Stimulated activated naive CD8-positive, alpha-beta T cell treated with anti-CD3 and anti-CD28 coated beads, Interleukin-15, Interleukin-2, amounts not matched to agents 100 ng/mL and 50 ng/mL, for 24 hours (primary cell): ENCODE results near the gene P2RY2.
A peak's percentile ranks its signal among the peaks of the same experiment; 100 is the strongest.

Experiments used
- H3K27ac Mint-ChIP-seq: one replicate; pipeline ENCODE4 v1.8.0; 2021; ENCODE audit warnings: mild to moderate bottlenecking, mixed read lengths
- H3K27me3 Mint-ChIP-seq: one replicate; pipeline ENCODE4 v1.8.0; 2021; ENCODE audit warnings: mixed read lengths
- H3K36me3 Mint-ChIP-seq: one replicate; pipeline ENCODE4 v1.8.0; 2021; ENCODE audit warnings: low read depth, mixed read lengths
- H3K4me1 Mint-ChIP-seq: one replicate; pipeline ENCODE4 v1.8.0; 2021; ENCODE audit warnings: low read depth, mixed read lengths
- H3K4me3 Mint-ChIP-seq: one replicate; pipeline ENCODE4 v1.8.0; 2021; ENCODE audit warnings: mild to moderate bottlenecking, mixed read lengths
- H3K9me3 Mint-ChIP-seq: one replicate; pipeline ENCODE4 v1.8.0; 2021; ENCODE audit warnings: mixed read lengths

P2RY2 gene

DNA sequence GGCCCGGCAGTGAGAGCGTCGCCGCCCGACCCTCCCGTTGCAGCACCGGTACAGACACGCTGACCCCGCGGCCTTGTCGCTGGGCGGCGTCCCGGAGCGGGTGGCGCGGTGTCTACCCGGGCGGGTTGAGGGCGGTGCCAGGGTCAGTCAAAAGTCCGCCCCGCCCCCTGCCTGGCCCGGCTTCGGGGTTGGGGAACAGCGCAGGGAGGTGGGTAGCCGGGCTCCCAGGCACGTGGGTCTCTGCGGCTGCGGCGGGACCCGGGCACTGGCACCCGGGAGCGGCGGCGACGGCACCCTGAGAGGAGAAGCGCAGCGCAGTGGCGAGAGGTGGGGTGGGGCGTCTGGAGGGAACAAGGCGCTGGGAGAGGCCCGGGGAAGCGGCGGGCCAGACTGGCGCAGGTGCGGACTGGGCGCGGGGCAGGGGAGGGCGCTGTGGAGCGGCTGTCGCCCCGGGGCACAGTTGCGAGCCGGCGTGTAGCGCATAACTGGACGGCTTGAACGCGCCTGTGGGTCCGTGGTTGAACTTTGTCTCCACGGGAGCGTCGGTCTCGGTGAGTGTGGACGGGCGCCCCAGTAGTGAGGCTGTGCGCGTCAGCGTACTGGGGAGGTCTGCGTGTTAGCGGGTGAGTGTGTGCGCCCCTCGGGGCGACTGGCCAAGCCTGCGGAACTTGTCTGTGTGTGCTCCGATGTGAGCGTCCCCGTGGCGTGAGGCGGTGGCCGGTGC lies at the start of gene P2RY2:
Gene P2RY2 (plus strand): TSS at position 176 of the 724 bp plus-strand sequence. CDS start 15,879 bp downstream, outside the sequence.
- H3K27ac Mint-ChIP-seq, result no peak within 1 kb of the TSS

DNA sequence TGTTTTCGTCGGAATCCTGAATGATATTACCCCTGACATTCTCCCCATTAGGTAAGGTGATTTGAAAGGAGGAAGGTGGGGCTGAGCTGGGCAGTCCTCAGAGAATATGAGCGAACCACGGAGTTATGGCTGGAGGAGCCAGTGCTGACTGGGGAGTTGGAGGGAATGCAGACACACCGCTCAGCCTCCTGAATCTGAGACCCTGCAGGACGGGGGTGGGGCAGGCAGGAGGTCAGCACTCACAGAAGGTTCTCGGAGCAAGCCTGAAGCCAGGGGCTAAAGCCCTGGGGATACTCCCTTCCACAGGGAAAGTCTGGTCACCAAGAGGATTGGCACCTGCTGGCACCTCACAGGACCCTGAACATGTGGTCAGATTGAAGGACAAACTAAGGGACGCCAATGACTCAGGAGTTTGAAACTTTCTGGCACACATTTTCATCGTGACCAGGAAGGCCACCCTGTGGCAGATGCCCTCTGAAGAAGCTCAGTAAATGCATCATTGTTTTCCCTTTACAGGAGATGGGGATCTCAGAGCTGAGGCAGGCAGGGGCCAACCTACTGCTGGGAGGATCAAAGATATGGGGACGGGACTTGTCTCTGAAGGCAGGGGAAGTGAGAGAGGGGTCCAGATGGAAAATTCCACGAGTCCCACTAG lies 49.0 kb upstream of the P2RY2 start:
- Mint-ChIP-seq H3K27ac (peak overlapping the region; percentile 54), H3K27me3 (no peaks in the 10 kb centered on the region), H3K9me3 (no peaks in the 10 kb centered on the region), H3K4me1 (peaks cover 10% of the 10 kb centered on the region), H3K4me3 (no peak overlapping the region), H3K36me3 (no peaks in the 10 kb centered on the region)

More for the DNA sequence above, at the start of gene P2RY2:
- H3K27me3 Mint-ChIP-seq, result peaks cover 23% of the 10 kb centered on the region
- H3K4me3 Mint-ChIP-seq, result peak within 1 kb of the TSS; percentile 43
- no peaks in the 10 kb centered on the region for H3K4me1 Mint-ChIP-seq
- no peaks in the 10 kb centered on the region for H3K9me3 Mint-ChIP-seq
- no peaks in the 10 kb centered on the region for H3K36me3 Mint-ChIP-seq

DNA sequence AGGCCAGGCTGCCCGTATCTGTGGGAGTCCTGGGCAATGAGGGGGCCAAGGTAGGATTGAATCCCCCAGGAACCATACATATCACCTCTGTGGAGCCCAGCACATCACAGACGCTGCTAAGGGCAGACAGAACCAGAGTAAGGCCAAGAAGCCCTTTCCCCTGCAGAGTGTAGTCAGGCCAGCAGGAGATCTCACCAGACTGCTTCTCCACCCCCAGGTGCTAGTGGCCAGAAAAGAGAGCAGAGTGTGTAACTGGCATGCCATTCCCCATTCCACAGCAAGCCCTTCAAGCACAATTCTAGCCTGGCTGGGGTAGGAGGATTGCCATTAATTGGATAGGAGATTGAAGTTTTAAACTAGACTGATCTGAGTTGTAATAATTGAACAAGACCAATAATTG lies 47.9 kb upstream of the P2RY2 start:
- Mint-ChIP-seq H3K4me1 (peaks cover 7% of the 10 kb centered on the region), H3K36me3 (no peaks in the 10 kb centered on the region), H3K4me3 (no peak overlapping the region), H3K27me3 (no peaks in the 10 kb centered on the region), H3K9me3 (no peaks in the 10 kb centered on the region), H3K27ac (no peak overlapping the region)

DNA sequence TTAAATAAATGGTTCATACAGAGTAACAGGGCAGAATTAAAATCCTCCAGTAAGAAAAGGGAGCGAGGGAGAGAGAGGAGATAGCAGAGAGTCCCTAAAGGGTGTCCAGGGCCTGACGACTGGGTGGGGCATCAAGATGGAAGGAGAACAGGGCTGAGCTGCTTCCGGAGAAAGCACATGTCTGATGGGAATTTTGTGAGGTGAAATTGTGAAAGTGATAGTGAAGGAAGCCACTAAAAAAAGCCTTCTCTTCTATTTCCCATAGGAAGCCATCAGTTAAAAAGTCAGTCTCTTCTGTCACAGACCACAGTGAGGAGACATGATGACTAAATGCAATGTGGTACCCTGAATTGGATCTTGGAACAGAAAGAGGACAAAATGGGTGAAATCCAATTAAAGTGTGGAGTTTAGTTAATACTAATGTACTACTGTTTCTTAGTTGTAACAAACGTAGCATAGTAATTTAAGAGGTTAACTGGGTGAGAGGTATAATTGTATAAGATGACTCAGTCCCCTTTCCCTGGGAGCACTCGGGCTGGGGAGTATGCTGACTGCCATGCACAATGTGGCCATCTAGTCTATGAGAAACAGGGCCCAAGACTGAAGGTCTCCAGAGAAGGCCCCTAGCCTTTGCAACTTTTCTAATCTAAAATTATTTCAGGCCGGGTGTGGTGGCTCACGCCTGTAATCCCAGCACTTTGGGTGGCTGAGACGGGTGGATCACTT lies 46.5 kb upstream of the P2RY2 start:
- H3K27me3 Mint-ChIP-seq, result no peaks in the 10 kb centered on the region

DNA sequence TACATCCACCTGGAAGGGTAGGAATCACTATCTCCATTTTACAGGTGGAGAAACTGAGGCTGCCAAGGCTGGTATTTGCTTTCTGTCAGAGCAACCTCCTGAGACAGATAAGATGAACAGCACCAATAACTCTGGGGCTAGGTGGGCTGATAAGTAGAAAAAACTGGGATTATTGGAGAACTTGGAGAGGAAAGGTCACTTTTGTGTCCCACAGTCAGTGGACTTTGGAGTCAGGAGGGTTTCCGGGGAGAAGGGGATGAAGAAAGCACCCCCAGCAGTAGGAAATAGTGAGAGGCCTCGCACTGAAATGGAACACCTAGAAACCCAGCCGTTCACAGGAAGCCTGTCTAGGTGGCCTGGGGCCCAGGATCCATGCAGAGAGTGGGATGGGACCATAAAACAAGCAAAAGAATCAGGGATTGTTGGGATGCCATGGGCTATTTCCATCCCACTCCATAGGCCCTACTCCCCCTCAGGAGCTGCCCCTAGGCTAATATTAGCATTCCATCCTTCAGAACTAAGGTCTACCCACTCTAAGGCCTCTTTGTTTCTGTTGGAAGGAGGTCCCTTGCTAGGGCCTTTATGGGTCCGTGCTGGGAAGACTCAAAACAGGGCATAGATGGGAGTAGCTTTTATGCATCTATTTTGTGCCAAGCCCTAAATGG lies 45.0 kb upstream of the P2RY2 start:
- H3K36me3 Mint-ChIP-seq, result no peaks in the 10 kb centered on the region
- H3K9me3 Mint-ChIP-seq, result no peaks in the 10 kb centered on the region
- peaks cover 12% of the 10 kb centered on the region for H3K4me1 Mint-ChIP-seq
- H3K27ac Mint-ChIP-seq, result no peak overlapping the region
- no peaks in the 10 kb centered on the region for H3K27me3 Mint-ChIP-seq
- no peak overlapping the region for H3K4me3 Mint-ChIP-seq

More for the DNA sequence above, 46.5 kb upstream of the P2RY2 start:
- Mint-ChIP-seq H3K4me1 (peaks cover 11% of the 10 kb centered on the region), H3K27ac (peak overlapping the region; percentile 66), H3K36me3 (no peaks in the 10 kb centered on the region), H3K9me3 (no peaks in the 10 kb centered on the region), H3K4me3 (no peak overlapping the region)

DNA sequence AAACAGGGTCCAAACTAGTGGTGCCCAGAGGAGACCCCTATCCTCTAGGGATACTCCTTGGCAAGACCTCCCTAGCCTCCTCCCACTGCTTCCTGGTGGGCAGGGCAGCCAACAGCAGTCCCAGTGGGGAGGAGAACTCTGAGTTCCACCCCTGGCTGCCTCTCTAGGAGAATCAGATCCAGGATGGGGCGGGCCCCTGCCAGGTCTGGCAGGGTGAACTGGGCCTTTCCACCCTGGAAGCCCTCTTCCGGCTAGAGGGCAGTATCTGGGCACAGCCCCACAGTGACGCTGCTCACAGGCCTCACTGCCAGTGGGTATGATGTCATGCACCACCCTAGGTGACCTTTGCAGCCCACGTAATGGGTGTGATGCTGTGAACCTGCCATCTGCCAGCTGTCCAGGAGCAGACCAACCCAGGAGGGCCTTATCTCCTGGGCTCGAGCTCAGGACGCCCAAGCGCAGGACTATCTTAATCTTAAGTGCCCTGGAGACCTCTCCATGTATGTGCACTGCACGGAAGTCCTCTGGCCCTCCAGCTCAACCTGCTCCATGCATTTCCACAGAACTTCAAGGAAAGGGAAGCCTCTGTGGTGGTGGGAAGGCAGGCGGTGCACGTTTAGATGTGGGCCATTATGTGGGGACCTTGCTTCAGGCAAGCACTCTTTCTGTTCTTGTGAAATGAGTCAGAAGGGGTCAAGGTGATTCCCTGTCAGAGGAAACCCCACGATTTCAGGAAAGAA lies 44.2 kb upstream of the P2RY2 start:
- Mint-ChIP-seq H3K4me1 (peaks cover 12% of the 10 kb centered on the region), H3K9me3 (no peaks in the 10 kb centered on the region), H3K27ac (no peak overlapping the region), H3K27me3 (no peaks in the 10 kb centered on the region), H3K36me3 (no peaks in the 10 kb centered on the region), H3K4me3 (no peak overlapping the region)

DNA sequence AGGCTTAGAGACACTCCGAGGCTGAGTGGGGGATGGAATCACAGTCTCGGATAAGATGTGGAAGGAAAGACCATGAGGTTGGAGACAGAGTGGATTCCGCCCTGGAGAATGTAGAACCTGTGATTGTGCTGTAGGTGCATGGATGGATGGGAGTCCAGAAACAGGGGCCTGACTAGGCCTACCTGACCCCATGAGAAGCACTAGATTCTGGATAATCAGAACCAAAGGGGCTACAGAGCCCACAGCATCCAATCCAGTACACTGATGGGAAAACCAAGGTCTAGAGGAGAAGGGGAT lies 43.6 kb upstream of the P2RY2 start:
- Mint-ChIP-seq H3K27me3 (no peaks in the 10 kb centered on the region), H3K4me3 (no peak overlapping the region), H3K27ac (no peak overlapping the region), H3K9me3 (no peaks in the 10 kb centered on the region), H3K4me1 (peaks cover 12% of the 10 kb centered on the region), H3K36me3 (no peaks in the 10 kb centered on the region)

DNA sequence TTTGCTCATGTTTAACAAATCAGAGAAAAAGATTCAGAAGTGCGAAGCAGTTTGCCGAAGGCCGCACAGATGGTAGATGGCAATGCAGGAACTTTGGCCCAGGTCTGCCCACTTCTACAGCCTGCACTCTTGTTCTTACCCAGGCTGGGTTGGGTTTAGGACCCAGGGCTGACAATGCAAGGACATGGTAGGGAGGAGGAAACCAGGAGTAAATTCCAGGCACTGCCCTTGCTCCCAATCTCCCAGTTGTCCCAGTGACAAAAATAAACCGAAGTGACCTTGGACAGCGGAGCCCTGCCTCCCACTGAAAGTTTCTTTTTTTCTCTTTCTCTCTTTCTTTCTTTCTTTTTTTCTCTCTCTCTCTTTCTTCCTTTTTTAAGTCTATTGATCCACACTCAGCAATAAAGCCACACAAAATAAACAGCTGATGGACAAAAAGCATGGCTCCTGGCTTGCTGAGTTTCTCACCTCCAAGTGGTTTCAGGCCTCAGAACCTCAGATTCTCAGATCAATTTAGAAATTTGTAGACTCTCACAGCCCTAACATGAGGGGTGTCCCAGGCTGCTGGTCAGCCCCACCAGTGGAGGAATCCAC lies 42.4 kb upstream of the P2RY2 start:
- Mint-ChIP-seq H3K9me3 (no peaks in the 10 kb centered on the region), H3K27ac (no peak overlapping the region), H3K36me3 (no peaks in the 10 kb centered on the region), H3K27me3 (no peaks in the 10 kb centered on the region), H3K4me3 (no peak overlapping the region), H3K4me1 (peaks cover 12% of the 10 kb centered on the region)

DNA sequence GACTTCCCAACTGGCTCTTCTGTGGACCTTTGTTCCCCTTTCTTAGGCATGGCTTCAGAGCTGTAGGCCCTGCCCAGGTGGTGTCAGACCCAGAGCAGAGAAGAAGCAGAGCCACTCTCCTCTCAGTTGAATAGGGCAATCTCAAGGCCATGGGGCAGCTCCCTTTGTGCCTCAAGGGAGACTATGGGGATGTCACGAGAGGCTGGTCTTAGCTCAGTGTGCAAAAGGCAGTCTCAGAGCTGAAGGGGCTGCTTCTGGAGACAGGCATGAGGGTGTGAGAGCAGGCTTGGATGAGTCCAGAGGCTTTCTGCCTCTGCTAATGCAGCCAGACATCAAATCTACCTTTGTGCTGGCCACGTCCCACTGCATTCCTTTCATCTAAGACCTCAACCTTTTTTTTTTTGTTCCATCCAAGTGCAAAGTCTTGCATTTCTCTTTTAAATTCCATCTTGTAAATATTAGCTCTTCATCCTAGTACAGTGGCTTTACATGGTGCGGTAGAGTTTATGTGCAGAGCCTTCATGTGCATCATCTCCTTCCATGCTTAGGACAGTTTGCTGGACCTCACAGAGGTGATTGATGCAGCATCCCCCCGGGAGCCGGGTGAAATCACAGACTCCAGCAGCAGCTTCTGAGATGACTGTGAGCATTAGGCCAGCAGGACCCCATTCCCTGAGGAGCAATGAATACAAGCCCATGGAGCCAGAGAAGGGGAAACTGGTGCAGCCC lies 41.8 kb upstream of the P2RY2 start:
- peaks cover 12% of the 10 kb centered on the region for H3K4me1 Mint-ChIP-seq
- no peaks in the 10 kb centered on the region for H3K27me3 Mint-ChIP-seq
- H3K36me3 Mint-ChIP-seq, result no peaks in the 10 kb centered on the region
- H3K27ac Mint-ChIP-seq, result no peak overlapping the region
- no peaks in the 10 kb centered on the region for H3K9me3 Mint-ChIP-seq
- no peak overlapping the region for H3K4me3 Mint-ChIP-seq

DNA sequence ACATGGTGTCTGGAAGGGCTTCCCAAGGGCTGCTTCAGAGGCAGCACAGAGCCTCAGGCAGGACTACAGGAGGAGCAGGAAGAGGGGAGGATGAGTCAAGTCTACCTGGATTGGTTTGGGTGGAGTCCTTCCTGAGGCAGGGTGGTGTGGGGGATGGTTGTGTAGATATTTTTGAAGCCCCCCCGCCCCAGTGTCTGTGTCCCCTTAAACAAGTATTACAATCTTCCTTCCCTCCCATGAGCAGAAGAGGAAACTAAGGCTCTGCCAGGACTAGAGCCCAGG lies 41.3 kb upstream of the P2RY2 start:
- Mint-ChIP-seq H3K4me3 (no peak overlapping the region), H3K27me3 (no peaks in the 10 kb centered on the region)

DNA sequence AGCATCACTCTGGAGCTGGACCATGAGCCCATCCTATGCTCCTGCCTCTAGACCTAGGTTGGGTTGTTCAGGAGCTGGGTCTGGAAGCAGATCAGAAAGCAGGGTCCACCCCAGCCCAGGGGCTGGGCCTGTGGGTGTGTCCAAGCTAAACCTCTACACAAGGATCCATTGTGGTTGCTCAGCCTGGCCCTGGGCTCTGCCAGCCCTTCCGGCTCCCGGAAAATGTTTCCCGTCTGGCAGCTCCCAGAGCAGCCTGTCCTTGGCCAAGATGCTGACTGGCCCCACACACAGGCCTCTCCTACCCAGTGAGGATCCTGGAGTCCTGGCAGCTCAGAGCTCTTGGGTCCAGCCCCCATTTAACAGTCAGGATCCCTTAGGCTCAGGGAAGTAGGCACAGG lies 40.7 kb upstream of the P2RY2 start:
- H3K4me1 Mint-ChIP-seq, result peaks cover 12% of the 10 kb centered on the region
- no peak overlapping the region for H3K27ac Mint-ChIP-seq
- no peaks in the 10 kb centered on the region for H3K36me3 Mint-ChIP-seq
- H3K27me3 Mint-ChIP-seq, result no peaks in the 10 kb centered on the region
- H3K9me3 Mint-ChIP-seq, result no peaks in the 10 kb centered on the region
- H3K4me3 Mint-ChIP-seq, result no peak overlapping the region

More for the DNA sequence above, 41.3 kb upstream of the P2RY2 start:
- Mint-ChIP-seq H3K36me3 (no peaks in the 10 kb centered on the region), H3K9me3 (no peaks in the 10 kb centered on the region), H3K4me1 (peaks cover 12% of the 10 kb centered on the region), H3K27ac (no peak overlapping the region)

DNA sequence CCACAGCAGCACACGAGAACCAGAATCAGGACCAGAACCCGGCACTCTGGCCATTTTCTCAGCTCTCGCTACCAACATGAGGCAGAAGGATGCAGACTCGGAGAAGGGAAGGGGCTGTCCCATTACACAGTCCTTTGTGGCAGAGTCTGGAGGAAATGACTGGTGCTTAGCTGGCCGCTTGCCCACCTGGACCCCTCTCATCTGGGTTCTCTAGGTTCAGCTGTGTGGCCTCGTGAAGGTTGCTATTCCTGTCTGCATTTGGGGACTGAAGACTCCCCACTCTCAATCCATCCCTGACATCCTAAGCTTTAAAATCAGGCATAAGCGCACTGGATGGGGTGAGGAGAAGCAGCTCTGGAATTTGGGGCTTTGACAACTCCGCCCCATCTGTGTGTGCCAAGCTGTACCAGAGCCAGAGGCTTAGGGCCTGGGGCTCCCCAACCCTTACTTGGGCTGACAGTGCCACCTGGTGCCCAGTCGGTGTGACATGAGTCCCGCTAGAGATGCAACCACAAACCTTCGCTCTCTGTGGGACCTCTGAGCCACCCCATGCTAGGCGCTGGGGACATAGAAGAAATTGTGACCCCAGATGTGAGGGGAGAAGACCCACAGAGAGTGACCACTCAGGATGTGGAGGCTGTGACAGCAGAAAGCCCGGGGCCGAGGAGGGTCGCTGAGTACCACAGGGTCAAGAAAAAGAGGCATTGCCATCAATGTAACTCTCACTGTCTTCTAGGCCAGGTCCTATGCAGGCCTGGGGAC lies 40.1 kb upstream of the P2RY2 start:
- Mint-ChIP-seq H3K4me1 (peaks cover 12% of the 10 kb centered on the region), H3K36me3 (no peaks in the 10 kb centered on the region), H3K4me3 (no peak overlapping the region), H3K27ac (no peak overlapping the region), H3K9me3 (no peaks in the 10 kb centered on the region), H3K27me3 (no peaks in the 10 kb centered on the region)

DNA sequence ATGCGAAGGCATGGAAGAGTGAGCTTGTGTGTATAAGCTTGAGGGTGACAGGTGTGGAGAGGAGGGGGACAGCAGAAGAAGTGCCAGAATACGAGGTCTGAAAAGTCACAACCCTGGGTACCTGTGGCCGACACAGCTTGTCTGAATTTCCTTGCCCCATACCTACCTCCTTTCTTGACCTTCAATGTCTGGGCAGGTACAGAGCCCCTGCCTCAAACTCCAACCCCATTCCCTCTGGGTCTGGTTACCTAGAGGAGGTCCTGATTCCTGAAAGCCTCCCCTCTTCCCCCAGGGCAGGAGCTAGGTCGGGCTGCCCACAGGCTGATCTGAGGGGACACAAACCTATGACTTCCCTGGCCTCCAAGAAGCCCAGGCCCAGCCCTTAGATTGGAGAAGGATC lies 39.4 kb upstream of the P2RY2 start:
- no peak overlapping the region for H3K4me3 Mint-ChIP-seq
- no peaks in the 10 kb centered on the region for H3K36me3 Mint-ChIP-seq
- H3K27me3 Mint-ChIP-seq, result no peaks in the 10 kb centered on the region
- H3K4me1 Mint-ChIP-seq, result peaks cover 12% of the 10 kb centered on the region
- no peaks in the 10 kb centered on the region for H3K9me3 Mint-ChIP-seq
- no peak overlapping the region for H3K27ac Mint-ChIP-seq
